Measurements from ENCODE around the gene SMAD7.

The SMAD7 gene

GRCh38 chr18:48897531-48897930, 53.2 kb downstream of the SMAD7 start:
- WGBS (ENCODE audit: extremely low coverage, insufficient coverage, low lambda C conversion rate), result no CpG with 5 or more reads among the region's 5 CpGs
- Histone ChIP-seq H4K8ac (ENCODE audit: low read depth, low read length) (no peak overlapping the region), H2BK5ac (ENCODE audit: low read length) (no peak overlapping the region), H3K36me3 (ENCODE audit: control insufficient read depth, insufficient read depth, low read length) (no peaks in the 10 kb centered on the region), H2AK5ac (ENCODE audit: low read length) (no peak overlapping the region), H3K27me3 (ENCODE audit: insufficient read depth, low read length, poor library complexity) (no peaks in the 10 kb centered on the region), H3K4me3 (ENCODE audit: low read length) (no peak overlapping the region), H2BK15ac (replicated peaks; ENCODE audit: low read depth) (no peak overlapping the region), H2BK120ac (ENCODE audit: low read depth, low read length) (no peak overlapping the region), H3K79me2 (ENCODE audit: control insufficient read depth, insufficient read depth, low read length) (no peaks in the 10 kb centered on the region), H3K18ac (ENCODE audit: low read length) (no peak overlapping the region), H3K4ac (ENCODE audit: low read depth, low read length) (no peak overlapping the region), H3K27ac (ENCODE audit: low read depth, low read length) (no peak overlapping the region), H3K9ac (ENCODE audit: low read length) (no peak overlapping the region), H3K23ac (ENCODE audit: low read length) (no peak overlapping the region), H3K79me1 (ENCODE audit: low read length) (no peaks in the 10 kb centered on the region), H3K4me2 (ENCODE audit: low read length) (no peak overlapping the region), H3K56ac (ENCODE audit: low read length) (no peak overlapping the region), H3K4me1 (ENCODE audit: control insufficient read depth, low read depth, low read length) (no peaks in the 10 kb centered on the region), H4K5ac (ENCODE audit: low read length) (no peak overlapping the region)
- DNase-seq, result no peak

GRCh38 chr18:48896875-48897511, 53.8 kb downstream of the SMAD7 start:
- H3K27ac ChIP-seq (ENCODE audit: low read depth, low read length), result no peak overlapping the region
- no peak overlapping the region for H2AK5ac ChIP-seq (ENCODE audit: low read length)
- no peak overlapping the region for H4K8ac ChIP-seq (ENCODE audit: low read depth, low read length)
- H3K36me3 ChIP-seq (ENCODE audit: control insufficient read depth, insufficient read depth, low read length), result no peaks in the 10 kb centered on the region
- no peak overlapping the region for H4K5ac ChIP-seq (ENCODE audit: low read length)
- H2BK5ac ChIP-seq (ENCODE audit: low read length), result no peak overlapping the region
- no peaks in the 10 kb centered on the region for H3K79me2 ChIP-seq (ENCODE audit: control insufficient read depth, insufficient read depth, low read length)
- H2BK120ac ChIP-seq (ENCODE audit: low read depth, low read length), result no peak overlapping the region
- no peaks in the 10 kb centered on the region for H3K79me1 ChIP-seq (ENCODE audit: low read length)
- no peak overlapping the region for H3K9ac ChIP-seq (ENCODE audit: low read length)
- no peak overlapping the region for H3K4me2 ChIP-seq (ENCODE audit: low read length)
- no peaks in the 10 kb centered on the region for H3K27me3 ChIP-seq (ENCODE audit: insufficient read depth, low read length, poor library complexity)
- WGBS (ENCODE audit: extremely low coverage, insufficient coverage, low lambda C conversion rate), result no CpG with 5 or more reads among the region's 9 CpGs
- no peak overlapping the region for H3K4me3 ChIP-seq (ENCODE audit: low read length)
- no peak overlapping the region for H3K4ac ChIP-seq (ENCODE audit: low read depth, low read length)
- H2BK15ac ChIP-seq (replicated peaks; ENCODE audit: low read depth), result no peak overlapping the region
- H3K56ac ChIP-seq (ENCODE audit: low read length), result no peak overlapping the region
- H3K4me1 ChIP-seq (ENCODE audit: control insufficient read depth, low read depth, low read length), result no peaks in the 10 kb centered on the region
- no peak overlapping the region for H3K18ac ChIP-seq (ENCODE audit: low read length)
- DNase-seq, result peak; percentile 83
- H3K23ac ChIP-seq (ENCODE audit: low read length), result no peak overlapping the region

- Histone ChIP-seq H3K79me1 (ENCODE audit: low read length) (no peaks in the 10 kb centered on the region), H3K27ac (ENCODE audit: low read depth, low read length) (no peak overlapping the region), H3K23ac (ENCODE audit: low read length) (no peak overlapping the region), H3K4me3 (ENCODE audit: low read length) (no peak overlapping the region), H3K4me2 (ENCODE audit: low read length) (no peak overlapping the region), H3K9ac (ENCODE audit: low read length) (no peak overlapping the region), H3K4me1 (ENCODE audit: control insufficient read depth, low read depth, low read length) (no peaks in the 10 kb centered on the region), H2BK15ac (replicated peaks; ENCODE audit: low read depth) (no peak overlapping the region), H3K56ac (ENCODE audit: low read length) (no peak overlapping the region), H3K27me3 (ENCODE audit: insufficient read depth, low read length, poor library complexity) (no peaks in the 10 kb centered on the region), H3K4ac (ENCODE audit: low read depth, low read length) (no peak overlapping the region), H2AK5ac (ENCODE audit: low read length) (no peak overlapping the region), H2BK5ac (ENCODE audit: low read length) (no peak overlapping the region), H4K8ac (ENCODE audit: low read depth, low read length) (no peak overlapping the region), H3K36me3 (ENCODE audit: control insufficient read depth, insufficient read depth, low read length) (no peaks in the 10 kb centered on the region), H3K18ac (ENCODE audit: low read length) (no peak overlapping the region), H4K5ac (ENCODE audit: low read length) (no peak overlapping the region), H3K79me2 (ENCODE audit: control insufficient read depth, insufficient read depth, low read length) (no peaks in the 10 kb centered on the region), H2BK120ac (ENCODE audit: low read depth, low read length) (no peak overlapping the region)
- WGBS (ENCODE audit: extremely low coverage, insufficient coverage, low lambda C conversion rate), result no CpG with 5 or more reads among the region's 8 CpGs
- no peak for DNase-seq
These were observed 54.4 kb downstream of the SMAD7 start for GRCh38 chr18:48896326-48896874.

GRCh38 chr18:48894799-48895346, 55.9 kb downstream of the SMAD7 start:
- Histone ChIP-seq H3K4me3 (ENCODE audit: low read length) (no peak overlapping the region), H3K79me1 (ENCODE audit: low read length) (no peaks in the 10 kb centered on the region), H3K36me3 (ENCODE audit: control insufficient read depth, insufficient read depth, low read length) (no peaks in the 10 kb centered on the region), H3K27me3 (ENCODE audit: insufficient read depth, low read length, poor library complexity) (no peaks in the 10 kb centered on the region), H4K5ac (ENCODE audit: low read length) (no peak overlapping the region), H3K56ac (ENCODE audit: low read length) (no peak overlapping the region), H3K9ac (ENCODE audit: low read length) (no peak overlapping the region), H3K27ac (ENCODE audit: low read depth, low read length) (no peak overlapping the region), H2BK15ac (replicated peaks; ENCODE audit: low read depth) (no peak overlapping the region), H3K79me2 (ENCODE audit: control insufficient read depth, insufficient read depth, low read length) (no peaks in the 10 kb centered on the region), H4K8ac (ENCODE audit: low read depth, low read length) (no peak overlapping the region), H2BK5ac (ENCODE audit: low read length) (no peak overlapping the region), H2BK120ac (ENCODE audit: low read depth, low read length) (no peak overlapping the region), H3K23ac (ENCODE audit: low read length) (no peak overlapping the region), H3K4me2 (ENCODE audit: low read length) (no peak overlapping the region), H3K4ac (ENCODE audit: low read depth, low read length) (no peak overlapping the region), H3K4me1 (ENCODE audit: control insufficient read depth, low read depth, low read length) (no peaks in the 10 kb centered on the region), H3K18ac (ENCODE audit: low read length) (no peak overlapping the region), H2AK5ac (ENCODE audit: low read length) (no peak overlapping the region)
- no CpG with 5 or more reads among the region's 5 CpGs for WGBS (ENCODE audit: extremely low coverage, insufficient coverage, low lambda C conversion rate)
- no peak for DNase-seq

GRCh38 chr18:48893608-48894600, 56.9 kb downstream of the SMAD7 start:
- Histone ChIP-seq H3K4me1 (ENCODE audit: control insufficient read depth, low read depth, low read length) (peaks cover 3% of the 10 kb centered on the region), H3K4me3 (ENCODE audit: low read length) (no peak overlapping the region), H3K79me1 (ENCODE audit: low read length) (no peaks in the 10 kb centered on the region), H2BK5ac (ENCODE audit: low read length) (no peak overlapping the region), H2AK5ac (ENCODE audit: low read length) (no peak overlapping the region), H3K18ac (ENCODE audit: low read length) (no peak overlapping the region), H2BK120ac (ENCODE audit: low read depth, low read length) (no peak overlapping the region), H3K56ac (ENCODE audit: low read length) (no peak overlapping the region), H3K79me2 (ENCODE audit: control insufficient read depth, insufficient read depth, low read length) (no peaks in the 10 kb centered on the region), H4K5ac (ENCODE audit: low read length) (no peak overlapping the region), H3K27ac (ENCODE audit: low read depth, low read length) (no peak overlapping the region), H3K27me3 (ENCODE audit: insufficient read depth, low read length, poor library complexity) (no peaks in the 10 kb centered on the region), H3K9ac (ENCODE audit: low read length) (no peak overlapping the region), H3K4ac (ENCODE audit: low read depth, low read length) (no peak overlapping the region), H2BK15ac (replicated peaks; ENCODE audit: low read depth) (no peak overlapping the region), H3K23ac (ENCODE audit: low read length) (no peak overlapping the region), H3K36me3 (ENCODE audit: control insufficient read depth, insufficient read depth, low read length) (no peaks in the 10 kb centered on the region), H3K4me2 (ENCODE audit: low read length) (no peak overlapping the region), H4K8ac (ENCODE audit: low read depth, low read length) (no peak overlapping the region)
- no CpG with 5 or more reads among the region's 25 CpGs for WGBS (ENCODE audit: extremely low coverage, insufficient coverage, low lambda C conversion rate)
- no peak for DNase-seq
